Testis (tissue), 2 donors: Measurements from ENCODE around the gene HAND2.

Source experiments
- POLR2A ChIP-seq: fragments of 450-650 bp; IDR thresholded peaks from one replicate; pipeline ENCODE4 v1.6.1; 2017; ENCODE audit warnings: antibody characterized with exemption, mild to moderate bottlenecking, moderate library complexity
- TF ChIP-seq, protein P1 (sequence below), 3 experiments: fragments of 450-650 bp in 2 of 3; fragments of 200-600 bp in 1 of 3; sonication (generic) in 1 of 3; IDR thresholded peaks; one replicate each; pipeline ENCODE4 v1.5.1; 2016 to 2019; ENCODE audit warnings: antibody characterized with exemption in 3 of 3, mild to moderate bottlenecking in 2 of 3, moderate library complexity in 1 of 3

- TF ChIP-seq, protein P1, sequence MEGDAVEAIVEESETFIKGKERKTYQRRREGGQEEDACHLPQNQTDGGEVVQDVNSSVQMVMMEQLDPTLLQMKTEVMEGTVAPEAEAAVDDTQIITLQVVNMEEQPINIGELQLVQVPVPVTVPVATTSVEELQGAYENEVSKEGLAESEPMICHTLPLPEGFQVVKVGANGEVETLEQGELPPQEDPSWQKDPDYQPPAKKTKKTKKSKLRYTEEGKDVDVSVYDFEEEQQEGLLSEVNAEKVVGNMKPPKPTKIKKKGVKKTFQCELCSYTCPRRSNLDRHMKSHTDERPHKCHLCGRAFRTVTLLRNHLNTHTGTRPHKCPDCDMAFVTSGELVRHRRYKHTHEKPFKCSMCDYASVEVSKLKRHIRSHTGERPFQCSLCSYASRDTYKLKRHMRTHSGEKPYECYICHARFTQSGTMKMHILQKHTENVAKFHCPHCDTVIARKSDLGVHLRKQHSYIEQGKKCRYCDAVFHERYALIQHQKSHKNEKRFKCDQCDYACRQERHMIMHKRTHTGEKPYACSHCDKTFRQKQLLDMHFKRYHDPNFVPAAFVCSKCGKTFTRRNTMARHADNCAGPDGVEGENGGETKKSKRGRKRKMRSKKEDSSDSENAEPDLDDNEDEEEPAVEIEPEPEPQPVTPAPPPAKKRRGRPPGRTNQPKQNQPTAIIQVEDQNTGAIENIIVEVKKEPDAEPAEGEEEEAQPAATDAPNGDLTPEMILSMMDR (IDR thresholded peaks at IDR 0.05), result no peak
- TF ChIP-seq POLR2A, result no peak
These were observed 27.7 kb downstream of the HAND2 start for GRCh38 chr4:173502282-173502681.
